Activated CD4-positive, alpha-beta T cell treated with anti-CD3 and anti-CD28 coated beads, Interleukin-2, Interleukin-4, amounts not matched to agents 100 ng/mL and 50 ng/mL, durations not matched to agents 16 hours and 8 hours (primary cell): ENCODE measurements around the gene COPS3.
A peak's percentile ranks its signal among the peaks of the same experiment; 100 is the strongest.
"Not testable (repeated sequence)": the region's sequence is repeated elsewhere in the genome, so short reads cannot be mapped to it uniquely, and the experiment has no call there.

ENCODE experiments used
- DNase-seq: peaks from one replicate; pipeline ENCODE4 v3.0.0-alpha.2; 2020; ENCODE audit warnings: low spot score

Gene COPS3

DNA sequence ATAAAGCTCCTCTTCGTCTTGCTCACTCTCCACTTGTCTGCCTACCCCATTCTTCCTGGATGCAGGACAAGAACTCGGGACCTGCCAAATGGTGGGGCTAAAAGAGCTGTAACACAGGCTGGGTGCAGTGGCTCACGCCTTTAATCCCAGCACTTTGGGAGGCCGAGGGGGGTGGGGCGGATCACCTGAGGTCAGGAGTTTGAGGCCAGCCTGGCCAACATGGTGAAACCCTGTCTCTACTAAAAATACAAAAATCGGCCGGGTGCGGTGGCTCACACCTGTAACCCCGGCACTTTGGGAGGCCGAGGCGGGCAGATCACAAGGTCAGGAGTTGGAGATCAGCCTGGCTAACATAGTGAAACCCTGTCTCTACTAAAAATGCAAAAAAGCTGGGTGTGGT is 20.6 kb upstream of the COPS3 start:
- not testable (repeated sequence) for DNase-seq

DNA sequence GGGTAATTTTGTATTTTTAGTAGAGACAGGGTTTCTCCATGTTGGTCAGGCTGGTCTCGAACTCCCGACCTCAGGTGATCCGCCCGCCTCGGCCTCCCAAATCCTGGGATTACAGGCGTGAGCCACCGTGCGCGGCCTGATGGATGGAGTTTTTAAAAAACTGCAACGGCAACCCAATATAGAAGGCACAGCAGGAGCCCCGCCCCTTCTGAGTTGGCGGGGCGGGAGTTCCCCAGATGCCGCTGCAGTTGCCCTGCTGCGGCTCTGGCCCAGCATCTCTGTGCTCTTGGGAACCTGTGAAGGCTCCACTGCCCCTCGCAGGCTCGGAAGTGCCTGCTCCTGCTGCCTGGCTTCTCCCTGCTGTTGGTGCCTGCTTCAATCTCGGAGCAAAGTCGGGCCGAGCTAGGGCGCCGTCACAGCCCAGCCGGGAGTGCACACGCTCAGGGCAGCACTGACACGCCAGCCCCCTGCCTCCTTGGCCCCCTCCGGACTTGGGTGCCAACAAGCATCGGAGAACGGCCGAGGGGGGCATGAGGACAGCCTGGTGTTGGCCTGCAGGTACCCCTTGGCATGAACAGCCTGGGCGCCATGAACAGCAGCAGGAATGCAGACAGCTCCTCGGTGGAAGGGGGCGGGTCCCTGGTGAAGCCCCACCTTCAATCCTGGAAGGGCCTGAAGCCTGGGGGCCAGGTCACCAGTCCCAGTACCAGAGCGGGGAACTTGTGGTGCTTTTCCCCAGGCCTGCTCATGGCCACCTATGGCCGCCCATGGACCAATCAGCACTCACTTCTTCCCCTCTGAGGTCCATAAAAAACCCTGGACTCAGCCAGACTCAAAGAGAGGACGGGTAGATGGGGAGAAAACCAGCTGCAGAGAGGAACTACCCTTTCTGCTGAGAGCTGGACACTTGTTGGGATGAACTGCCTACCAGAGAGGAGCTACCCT is 19.9 kb upstream of the COPS3 start:
- DNase-seq, result peak; percentile 51

DNA sequence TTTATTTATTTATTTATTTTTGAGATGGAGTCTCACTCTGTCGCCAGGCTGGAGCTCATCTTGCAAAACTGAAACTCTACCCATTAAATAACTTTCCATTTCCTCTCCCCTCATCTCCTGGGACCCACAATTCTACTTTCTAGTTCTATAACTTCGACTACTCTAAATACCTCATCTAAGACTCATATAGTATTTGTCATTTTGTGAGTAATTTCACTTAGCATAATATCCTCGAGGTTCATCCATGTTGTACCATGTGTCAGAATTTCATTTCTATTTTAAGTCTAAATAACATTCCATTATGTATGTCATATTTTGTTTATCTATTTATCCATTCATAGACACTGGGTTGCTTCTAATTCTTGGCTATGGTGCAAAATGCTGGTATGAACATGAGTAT is 17.1 kb upstream of the COPS3 start:
- no peak for DNase-seq

DNA sequence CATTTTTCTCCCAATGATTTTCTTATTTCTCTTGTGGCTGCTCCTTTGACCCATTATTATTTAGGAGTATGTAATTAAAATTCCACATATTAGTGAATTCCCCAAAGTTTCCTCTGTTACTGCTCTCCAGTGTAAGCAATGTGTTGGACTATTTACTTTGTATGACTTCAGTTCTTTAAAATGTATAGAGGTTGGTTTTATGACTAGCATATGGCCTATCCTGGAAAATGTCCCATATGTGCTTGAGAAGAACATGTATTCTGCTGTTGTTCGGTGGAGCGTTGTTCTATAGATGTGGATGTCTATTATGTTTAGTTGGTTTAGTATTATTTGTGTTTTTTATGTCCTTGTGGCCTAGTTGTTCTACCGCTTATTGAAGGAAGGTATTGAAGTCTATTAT is 16.2 kb upstream of the COPS3 start:
- no peak for DNase-seq

DNA sequence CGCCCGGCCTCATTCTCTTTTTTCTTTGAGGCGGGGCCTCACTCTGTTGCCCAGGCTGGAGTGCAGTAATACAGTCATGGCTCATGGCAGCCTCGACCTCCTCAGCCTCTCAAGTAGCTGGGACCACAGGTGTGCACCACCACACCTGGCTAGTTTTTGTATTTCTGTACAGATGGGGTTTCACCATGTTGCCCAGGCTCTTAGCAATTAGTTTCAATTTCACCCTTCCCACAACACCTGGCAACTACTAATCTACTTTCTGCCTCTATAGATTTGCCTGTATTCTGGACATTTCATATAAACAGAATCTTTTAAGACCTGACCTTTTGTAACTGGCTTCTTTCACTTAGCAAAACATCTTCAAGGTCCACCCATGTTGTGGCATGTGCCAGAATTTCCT is 14.1 kb upstream of the COPS3 start:
- DNase-seq, result no peak

DNA sequence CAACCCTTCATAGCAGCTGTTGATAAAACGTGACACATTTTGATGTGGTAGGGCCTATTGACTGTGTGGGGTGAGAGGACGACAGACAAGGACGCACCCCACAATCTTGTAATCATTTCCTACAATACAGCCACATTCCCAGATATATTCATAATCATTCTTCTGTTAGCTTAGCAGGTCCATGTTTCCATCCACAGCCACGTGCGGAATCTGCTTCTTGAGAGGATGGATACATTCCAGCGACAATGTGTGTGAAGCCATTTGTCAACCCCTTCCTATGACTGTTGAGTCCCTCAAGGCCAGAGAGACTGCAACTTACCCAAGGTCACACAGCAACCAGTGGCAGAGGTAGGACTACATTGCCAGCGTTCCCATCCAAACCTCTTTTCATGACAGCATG is 8.7 kb upstream of the COPS3 start:
- DNase-seq, result no peak

DNA sequence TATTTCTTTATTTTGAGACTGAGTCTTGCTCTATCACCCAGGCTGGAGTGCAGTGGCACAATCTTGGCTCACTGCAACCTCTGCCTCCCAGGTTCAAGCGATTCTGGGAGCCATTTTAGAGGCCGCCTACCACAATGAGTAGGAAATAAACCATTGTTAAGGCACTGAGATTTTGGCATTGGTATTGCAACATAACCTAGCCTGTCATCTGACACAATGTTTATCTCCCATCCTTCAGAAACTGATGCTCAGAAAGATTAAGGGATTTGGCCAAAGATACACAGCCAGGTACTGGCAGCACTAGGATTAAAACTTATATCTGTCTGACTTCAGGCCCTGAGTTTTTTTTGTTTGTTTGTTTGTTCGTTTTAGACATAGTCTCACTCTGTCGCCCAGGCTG is 8.0 kb upstream of the COPS3 start:
- DNase-seq, result no peak

DNA sequence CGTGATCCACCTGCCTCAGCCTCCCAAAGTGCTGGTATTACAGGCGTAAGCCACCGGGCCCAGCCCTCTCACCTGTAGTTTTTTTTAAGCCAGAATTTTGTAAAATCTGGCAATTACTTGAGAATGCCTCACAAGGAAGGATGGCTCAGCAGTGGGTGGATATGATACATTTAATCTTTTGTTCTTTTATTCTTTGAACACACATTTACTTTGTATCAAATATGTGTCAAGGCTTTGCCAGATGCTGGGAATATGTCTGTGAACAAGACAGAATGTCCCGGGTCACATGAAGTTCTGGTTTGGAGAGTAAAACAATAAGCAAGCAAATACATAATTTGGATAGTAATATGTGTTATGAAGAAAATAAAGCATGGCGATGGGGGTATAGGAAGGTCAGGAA is 4.9 kb upstream of the COPS3 start:
- no peak for DNase-seq

DNA sequence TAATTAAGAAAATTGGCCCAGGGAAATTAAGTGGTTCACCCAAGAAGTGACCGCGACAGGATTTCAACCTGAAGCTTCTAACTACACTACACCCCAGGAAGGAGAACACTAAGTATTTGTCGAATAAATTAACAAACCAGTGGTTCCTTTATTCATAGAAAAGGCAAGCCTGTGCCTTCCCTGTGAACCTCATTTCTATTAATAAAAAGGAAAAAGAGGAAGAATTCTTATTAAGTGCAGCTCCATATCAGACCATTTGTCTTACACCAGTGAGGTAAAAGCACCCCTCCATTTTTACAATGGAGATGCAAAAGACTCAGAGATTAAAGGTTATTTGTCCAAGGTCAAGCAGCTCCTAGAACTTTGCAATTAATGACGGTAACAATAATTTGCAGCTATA is 1.7 kb downstream of the COPS3 start:
- DNase-seq, result no peak

DNA sequence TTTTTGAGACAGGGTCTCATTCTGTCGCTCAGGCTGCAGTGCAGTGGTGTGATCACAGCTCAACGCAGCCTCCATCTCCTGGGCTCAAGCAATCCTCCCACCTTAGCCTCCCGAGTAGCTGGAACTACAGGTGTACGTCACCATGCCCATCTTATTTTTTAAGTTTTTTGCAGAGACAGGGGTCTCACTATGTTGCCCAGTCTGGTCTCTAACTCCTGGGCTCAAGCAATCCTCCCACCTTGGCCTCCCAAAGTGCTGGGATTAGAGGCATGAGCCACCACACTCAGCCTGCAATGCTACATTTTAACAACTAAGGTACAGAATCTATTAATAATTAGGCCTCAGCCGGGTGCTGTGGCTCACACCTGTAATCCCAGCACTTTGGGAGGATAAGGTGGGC is 3.6 kb downstream of the COPS3 start:
- DNase-seq, result not testable (repeated sequence)

DNA sequence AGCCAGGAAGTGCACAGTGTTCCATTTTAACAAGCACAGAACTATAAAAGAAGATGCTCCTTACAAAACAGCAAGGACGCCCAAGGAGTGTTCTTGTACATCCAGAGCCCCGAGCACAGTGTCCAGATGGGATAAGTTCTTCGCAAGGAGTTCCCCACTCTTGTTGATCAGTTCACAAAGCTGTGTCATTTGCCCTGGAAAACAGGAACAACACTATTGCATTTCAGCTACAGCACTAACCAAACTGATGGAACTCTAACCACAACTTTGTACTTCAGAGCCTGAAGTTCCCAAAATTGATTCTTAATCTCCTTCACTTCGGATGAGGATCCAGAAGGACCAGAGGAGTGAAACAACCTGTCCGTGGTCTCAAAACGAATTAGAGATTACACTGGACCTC is 5.1 kb downstream of the COPS3 start:
- DNase-seq, result no peak

DNA sequence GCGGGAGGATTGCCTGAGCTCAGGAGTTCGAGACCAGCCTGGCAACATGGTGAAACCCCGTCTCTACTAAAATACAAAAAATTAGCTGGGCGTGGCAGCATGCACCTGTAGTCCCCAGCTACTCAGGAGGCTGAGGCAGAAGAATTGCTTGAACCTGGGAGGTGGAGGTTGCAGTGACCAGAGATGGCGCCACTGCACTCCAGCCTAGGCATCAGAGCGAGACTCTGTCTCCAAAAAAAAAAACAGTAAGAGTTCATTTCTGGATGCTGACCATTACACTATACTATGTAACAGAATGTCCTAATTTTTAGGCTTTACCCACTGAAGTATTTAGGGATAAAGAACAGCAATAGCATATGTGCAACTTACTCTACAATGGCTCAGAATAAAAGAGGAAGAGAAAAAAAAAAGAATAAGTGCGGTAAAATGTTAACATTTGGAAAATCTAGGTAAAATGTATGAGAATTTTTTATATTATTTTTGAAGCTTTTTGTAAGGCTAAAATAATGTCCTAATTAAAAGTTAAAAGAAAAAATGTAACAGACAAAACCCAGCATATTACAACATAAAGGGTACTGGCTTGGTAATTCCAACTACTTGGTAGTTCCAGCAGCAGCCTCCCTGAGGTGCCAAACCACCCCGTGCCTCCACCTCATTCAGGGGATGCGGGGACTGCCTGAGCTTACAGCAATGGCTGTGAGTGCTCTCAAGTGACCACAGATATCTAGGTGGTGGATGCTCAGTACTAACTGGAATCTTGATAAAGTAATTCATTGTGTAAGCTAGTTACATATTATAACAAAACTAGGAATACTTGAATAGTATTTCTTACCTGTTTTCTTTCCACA is 10.9 kb downstream of the COPS3 start:
- DNase-seq, result peak; percentile 14

DNA sequence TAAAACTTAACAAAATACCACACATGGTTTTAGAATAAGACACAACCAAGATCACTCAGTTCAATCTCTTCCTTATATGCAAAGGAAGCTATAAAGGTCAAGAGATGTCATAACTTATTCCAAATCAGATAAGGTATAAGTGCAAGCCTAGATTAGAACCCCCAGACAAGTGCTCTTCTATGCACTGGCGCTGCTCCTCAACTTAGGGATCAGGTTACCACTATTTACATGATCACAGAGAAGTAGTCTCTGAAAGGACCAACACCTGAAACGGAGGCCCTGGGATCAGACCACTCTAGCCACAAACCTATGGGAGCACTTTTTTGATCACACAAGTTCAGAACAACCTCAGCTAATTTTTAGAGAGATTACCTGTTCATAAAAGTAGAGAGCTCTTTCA is 16.6 kb downstream of the COPS3 start:
- DNase-seq, result no peak

DNA sequence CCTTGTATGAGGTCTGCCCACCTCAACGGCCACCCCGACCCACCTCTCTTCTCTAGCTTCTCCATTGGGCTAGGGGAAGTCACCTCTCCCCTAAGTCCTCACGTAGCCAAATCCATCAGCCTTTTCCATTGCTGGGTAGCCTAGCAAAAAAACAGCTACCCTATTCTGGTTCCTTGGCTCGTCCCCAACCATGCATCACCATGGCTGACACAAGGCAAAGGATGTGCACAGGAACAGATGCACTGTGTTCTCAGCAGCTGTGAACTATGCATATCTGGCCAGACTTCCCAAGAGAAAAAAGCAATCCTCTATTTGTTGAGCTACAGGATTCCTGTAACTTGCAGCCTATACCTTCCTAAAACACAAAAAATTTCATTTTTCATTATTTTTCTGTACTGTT is 22.0 kb downstream of the COPS3 start:
- DNase-seq, result no peak

DNA sequence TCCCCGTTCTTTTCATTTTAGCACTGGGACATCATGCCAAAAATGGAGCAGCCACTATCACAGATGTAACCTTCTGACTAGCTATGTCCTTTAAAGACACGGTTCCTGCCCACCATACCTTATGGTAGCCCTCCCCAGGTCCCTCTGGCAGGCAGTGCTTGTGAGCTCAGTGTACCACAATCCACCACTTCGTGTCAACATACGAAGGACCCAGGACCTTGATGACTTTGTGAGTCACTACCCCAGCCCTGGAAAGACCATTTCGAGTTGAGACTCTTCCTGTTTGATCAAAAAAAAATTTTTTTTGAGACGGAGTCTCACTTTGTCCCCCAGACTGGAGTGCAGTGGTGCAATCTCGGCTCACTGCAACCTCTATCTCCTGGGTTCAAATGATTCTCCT is 23.0 kb downstream of the COPS3 start:
- DNase-seq, result no peak

DNA sequence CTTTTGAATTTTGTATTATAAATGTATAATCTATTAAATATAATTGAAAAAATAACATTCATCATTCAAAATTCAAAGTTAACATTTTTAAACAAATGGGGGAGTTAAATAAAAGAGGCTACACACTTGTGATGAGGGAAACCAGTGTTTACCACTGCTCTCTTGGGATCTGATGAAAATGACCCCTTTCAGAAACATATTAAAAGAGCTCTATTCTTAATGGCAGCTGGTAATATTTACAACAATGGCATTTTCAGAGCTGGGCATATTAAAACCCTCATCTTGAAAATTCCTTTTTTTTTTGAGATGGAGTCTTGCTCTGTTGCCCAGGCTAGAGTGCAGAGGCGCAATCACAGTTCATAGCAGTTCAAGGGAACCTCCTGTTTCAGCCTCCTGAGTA is 24.7 kb downstream of the COPS3 start:
- no peak for DNase-seq

DNA sequence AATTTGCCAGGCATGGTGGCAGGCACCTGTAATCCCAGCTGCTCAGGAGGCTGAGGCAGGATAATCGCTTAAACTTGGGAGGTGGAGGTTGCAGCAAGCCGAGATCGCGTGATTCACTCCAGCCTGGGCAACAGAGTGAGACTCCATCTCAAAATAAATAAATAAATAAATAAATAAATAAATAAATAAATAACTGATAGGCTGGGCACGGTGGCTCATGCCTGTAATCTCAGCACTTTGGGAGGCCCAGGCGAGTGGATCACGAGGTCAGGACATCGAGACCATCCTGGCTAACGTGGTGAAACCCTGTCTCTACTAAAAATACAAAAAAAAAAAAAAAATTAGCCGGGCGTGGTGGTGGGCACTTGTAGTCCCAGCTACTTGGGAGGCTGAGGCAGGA is 25.4 kb downstream of the COPS3 start:
- DNase-seq, result not testable (repeated sequence)

DNA sequence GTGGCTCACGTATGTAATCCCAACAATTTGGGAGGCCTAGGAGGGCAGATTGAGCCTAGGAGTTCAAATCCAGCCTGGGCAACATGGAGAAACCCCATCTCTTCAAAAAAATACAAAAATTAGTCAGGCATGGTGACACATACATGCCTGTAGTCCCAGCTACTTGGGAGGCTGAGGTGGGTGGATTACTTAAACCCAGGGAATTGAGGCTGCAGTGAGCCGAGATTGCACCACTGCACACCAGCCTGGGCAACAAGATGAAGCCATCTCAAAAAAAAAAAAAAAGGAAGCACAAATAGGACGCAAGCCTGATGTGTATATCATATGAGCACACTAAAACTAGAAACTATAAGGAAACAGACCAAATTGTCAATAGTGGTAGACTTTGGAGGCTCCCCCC is 27.0 kb downstream of the COPS3 start:
- DNase-seq, result no peak

DNA sequence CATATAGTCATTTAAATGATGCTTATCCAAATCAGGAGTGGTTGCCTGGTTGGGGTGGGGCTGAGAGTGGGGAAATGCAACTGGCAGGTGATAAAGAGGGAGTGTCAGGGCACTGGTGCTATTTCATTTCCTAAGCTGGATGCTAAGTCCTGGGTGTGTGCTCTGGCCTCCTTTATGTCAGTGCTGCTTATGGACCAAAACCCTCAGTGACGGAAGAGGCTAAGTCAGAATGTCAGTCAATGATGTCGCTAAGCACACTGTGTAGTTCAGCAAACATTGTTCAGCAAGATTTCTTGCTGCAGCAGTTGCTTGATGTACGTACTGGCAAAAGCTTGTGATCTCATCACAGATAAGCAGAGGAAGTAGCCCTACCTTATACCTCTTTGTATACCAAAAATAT is 27.6 kb downstream of the COPS3 start:
- no peak for DNase-seq

DNA sequence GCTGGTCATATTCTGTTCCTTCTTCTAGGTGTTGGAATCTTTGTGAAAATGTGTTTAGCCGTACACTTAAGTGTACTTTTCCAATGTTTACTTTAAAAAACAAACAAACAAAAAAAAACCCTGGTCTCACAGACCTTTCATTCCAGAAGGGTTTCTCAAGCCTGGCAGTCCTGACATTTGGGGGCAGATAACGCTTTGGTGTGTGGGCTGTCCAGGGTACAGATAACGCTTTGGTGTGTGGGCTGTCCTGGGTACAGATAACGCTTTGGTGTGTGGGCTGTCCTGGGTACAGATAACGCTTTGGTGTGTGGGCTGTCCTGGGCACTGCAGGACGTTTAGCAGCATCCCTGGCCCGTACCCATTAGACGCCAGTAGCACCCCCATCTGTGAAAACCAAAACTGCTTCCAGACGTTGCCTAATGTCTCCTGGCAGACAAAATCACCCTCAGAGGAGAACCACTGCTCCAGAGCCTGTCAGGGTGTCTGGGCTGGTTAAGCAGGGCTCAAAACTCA is 28.8 kb downstream of the COPS3 start:
- no peak for DNase-seq

DNA sequence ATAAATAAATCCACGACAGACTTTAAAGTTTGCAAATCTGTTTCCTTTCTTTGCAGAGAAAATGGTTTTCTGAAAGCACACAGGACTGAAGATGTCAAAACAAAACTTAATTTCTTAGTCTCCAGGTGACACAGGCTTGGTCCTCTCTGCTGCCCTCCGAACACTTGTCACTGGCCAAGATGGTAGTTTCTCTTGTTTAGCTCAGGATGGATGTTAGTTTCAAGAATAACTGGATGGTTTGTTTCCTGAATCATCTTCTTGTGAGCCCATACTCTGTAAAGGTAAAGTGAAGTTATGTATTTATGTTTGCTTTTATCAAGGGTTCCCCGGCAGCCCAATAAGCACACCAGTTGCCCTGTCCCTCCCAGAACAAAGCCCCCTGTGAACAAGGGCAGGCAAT is 34.2 kb downstream of the COPS3 start:
- DNase-seq, result no peak

DNA sequence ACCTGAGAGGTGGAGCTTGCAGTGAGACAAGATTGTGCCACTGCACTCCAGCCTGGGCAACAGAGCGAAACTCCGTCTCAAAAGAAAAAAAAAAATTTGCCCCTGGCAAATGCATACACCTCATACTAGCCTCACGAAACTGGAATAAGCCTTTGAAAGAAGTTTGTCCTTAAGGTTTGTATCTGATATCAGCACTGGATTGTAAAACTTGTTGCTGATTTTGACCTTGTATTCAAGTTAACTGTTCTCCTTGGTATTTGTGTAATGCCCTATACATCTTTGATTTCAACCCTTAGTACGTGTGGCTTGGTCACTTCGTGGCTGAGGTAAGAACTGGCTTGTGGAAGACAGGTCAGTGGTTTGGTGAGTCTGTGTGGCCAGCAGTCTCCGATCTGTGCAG is 37.9 kb downstream of the COPS3 start:
- no peak for DNase-seq

DNA sequence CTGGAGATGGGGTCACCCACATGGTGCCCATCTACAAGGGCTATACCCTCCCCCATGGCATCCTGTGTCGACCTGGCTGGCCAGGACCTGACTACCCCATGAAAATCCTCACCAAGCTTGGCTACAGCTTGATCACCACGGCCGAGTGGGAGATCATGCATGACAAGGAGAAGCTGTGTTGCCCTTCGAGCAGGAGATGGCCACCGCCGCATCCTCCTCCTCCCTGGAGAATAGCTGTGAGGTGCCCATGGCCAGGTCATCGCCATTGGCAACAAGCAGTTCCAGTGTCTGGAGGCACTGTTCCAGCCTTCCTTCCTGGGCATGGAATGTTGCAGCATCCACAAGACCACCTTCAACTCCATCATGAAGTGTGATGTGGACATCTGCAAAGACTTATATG is 38.8 kb downstream of the COPS3 start:
- DNase-seq, result no peak
